Effector CD8-positive, alpha-beta T cell (primary cell): Measurements from ENCODE around the gene ABO.
"Not testable (repeated sequence)": the region's sequence is repeated elsewhere in the genome, so short reads cannot be mapped to it uniquely, and the experiment has no call there.

Experiments
- DNase-seq: peaks from one replicate; lab custom pipeline; 2025; lab: John Stamatoyannopoulos, UW

The ABO gene

DNA sequence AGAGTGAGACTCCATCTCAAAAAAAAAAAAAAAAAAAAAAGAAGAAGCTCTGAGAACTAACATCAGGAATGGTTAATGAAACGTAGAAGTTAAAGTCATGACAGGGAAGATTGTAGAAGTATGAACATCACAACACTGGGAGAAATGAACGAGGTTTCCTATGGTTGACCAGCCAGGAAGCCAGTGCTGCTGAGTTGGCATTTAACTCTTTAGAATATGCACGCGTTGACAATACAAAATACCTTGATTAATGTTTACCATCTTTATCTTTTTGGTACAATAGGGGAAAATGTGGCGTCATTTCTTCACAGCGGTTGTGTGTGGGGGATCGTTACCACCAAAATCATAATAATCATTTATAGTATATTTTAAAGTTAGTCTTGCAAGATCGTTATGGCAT lies 32.0 kb downstream of the ABO start:
- DNase-seq = no peak

DNA sequence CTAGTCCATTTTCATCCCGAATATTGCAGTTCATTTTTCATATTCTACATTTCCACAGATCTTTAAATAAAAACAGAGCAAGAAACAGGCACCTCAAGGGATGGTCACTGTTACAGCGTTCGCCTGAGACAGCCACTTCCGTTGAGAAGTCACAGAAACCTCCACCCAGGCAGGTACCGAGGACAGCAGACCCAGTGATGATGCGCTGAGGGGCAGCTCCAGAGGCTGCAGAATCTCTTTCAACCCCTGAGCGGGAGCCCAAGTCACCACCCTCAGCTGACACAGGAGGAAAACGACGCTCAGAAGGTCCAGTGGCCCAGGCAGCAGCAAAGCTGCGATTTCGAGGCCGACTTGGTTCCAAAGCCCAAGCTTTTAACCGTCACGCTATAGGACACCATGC lies 32.8 kb downstream of the ABO start:
- DNase-seq = no peak

GRCh38 chr9:133239533-133240090 lies 35.4 kb downstream of the ABO start:
- DNase-seq = no peak

DNA sequence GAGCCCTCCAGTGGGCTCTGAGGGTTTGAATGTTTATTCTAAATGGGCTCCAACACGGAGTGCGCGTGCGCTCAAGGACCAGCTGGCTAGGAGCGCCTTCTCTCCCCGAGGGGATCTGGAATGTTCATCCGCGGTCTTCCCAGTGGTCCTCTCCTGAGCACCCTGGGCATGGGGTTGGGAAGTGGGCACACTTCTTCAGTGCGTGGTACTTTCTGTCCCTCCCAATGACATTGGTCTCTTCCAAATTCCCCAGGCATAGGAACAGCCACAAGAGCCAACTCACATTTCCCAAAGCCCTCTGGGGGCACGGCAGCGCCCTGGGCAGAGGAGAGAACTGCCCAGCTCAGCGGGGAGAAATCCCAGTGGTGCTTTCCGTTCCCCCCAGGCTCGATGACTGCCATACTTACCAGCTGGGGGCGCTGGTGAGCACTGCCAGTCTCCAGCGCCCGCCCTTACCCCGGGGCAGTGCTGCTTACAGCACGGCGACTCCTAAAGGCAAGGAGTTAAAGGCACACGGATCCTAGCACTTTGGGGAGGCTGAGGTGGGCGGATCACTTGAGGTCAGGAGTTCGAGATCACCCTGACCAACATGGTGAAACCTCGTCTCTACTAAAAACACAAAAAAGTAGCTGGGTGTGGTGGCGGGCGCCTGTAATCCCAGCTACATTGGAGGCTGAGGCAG lies 36.0 kb downstream of the ABO start:
- DNase-seq = peak; percentile 54

GRCh38 chr9:133238272-133238850 lies 36.6 kb downstream of the ABO start:
- DNase-seq = no peak

- DNase-seq = no peak
Measured at GRCh38 chr9:133237035-133237731, 37.8 kb downstream of the ABO start.

DNA sequence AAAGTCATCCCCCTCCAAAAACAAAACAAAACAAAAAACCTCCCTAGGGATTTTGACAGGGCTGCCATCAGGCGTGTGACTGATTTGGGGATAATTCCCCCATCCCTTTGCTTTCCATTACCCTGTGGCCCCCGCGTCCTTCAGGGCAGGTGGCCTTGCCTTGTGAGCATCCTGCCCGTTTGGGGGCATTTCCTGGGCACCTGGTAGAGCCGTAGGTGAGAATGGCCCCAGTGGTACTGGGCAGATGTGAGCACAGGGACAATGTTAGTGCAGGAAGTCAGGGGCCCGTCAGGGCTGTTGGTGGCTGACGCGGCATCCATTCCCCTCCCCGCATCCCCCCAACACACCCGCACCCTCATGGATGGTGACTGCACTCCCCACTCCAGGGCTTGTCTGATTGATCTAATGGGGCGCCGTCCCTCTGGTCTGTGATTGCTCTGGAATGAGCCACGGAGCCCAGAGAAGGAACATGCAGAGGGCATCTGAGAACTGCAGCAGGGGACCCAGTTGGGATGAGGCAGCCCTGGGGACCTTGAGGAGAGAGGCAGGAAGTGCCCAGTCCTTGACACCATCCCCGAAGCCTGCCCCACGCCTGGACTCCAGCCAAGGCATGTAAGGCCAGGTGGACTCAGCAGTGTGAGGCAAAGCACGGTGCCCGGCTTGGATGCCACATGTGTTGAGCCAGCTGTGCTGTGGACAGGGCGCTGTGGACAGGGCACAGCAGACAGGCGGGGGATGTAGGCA lies 38.5 kb downstream of the ABO start:
- not testable (repeated sequence) for DNase-seq

GRCh38 chr9:133235549-133236222 lies 39.3 kb downstream of the ABO start:
- DNase-seq = no peak

DNA sequence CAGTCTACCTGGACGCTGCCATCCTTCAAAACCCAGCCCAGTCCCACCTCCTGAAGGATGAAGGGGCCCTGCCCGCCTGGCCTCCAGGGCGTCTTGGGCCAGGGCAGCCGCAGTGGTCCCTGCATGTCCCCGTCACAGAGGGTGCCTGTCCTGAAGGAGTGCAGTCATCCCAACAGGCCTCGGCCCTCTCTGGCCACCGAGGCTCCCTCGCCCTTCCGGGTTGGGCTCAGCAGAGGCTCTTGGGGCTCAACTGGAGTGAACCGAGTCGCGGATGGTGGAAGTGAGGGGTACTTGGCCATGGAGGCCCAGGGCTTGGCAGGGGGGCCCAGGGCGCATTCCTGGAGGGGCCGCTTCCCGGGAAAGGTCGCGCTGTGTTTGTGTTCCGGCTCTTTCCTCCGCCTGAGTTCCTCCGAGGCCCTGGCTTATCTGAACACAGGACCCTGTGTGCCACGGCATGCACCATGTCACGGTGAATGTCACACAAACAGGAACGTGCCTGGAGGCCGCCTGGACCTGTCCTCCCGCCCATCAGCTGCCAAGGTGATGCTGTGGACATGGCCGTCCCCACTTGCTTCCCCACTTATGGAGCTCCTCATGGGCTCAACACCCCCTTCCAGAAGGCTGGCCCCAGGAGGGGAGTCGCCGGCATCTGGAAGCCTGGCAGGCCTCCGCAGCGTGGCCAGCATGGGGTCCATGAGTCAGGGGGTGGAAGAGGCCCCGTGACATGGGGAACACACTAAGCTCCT lies 40.3 kb downstream of the ABO start:
- DNase-seq = no peak

DNA sequence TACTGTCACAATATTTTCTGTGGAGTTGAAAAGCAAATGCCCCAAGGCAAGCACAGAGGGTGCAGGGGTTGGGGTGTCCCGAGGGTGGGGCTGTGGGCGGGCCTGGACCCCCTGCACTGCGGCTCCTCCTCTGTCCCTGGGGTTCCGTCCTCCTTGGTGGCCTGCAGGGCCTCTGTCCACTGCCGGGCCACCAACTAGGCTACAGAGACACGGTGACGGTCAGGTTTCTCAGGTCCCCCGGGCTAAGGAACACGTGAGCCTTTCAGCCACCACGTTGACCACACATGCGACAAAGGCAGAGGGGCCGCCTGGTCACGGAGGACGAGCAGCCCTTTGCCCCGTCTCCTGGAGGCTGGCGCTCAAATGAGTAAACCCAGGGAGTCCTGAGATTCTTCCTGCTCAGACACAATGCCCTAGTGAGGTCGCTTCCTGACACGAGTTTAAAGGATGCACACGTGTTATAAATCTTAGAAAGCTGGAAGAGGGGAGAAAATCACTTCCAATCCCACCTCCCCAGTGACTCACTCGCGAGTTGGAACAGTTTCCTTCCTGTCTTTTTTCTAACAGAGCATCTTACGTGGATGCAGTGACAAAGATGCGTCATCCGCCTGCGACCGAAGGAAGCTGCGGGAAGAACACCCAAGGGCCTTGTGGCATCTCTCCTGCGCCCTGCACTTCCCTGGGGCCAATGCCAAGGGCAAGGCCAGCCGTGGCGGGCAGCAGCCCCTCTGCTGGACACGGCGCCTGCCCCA lies 41.1 kb downstream of the ABO start:
- DNase-seq = no peak

DNA sequence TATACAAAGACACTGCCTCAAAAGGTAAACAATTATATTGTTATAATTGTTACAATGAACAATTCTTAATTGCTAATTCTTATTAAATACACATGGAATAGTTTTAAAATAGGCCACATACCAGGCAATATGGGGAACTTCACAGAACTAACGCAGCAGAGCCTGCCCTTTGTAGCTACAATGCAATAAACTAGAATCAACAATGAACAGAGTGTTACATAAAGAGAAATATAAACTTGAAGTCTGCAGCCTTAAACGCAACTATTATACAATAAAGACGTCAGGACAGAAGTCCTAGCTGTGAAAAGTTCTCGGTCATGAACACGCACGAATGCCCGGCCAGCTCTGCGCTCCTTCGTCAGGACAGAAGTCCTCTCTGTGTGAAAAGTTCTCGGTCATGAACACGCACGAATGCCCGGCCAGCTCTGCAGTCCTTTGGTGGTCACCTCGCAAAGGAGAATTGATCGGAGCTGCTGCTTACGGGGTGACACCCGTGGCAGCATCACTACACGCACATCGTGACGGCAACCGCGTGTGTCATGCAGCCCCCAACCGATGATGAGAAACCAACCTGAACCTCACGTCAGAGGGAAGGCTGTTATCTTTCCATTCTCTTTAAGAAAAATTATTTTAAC lies 43.0 kb downstream of the ABO start:
- not testable (repeated sequence) for DNase-seq

- not testable (repeated sequence) for DNase-seq
Measured at GRCh38 chr9:133230514-133230913, 44.5 kb downstream of the ABO start.

- no peak for DNase-seq
Measured at GRCh38 chr9:133230093-133230492, 44.9 kb downstream of the ABO start.

- DNase-seq = not testable (repeated sequence)
Measured at GRCh38 chr9:133228474-133229193, 46.4 kb downstream of the ABO start.

DNA sequence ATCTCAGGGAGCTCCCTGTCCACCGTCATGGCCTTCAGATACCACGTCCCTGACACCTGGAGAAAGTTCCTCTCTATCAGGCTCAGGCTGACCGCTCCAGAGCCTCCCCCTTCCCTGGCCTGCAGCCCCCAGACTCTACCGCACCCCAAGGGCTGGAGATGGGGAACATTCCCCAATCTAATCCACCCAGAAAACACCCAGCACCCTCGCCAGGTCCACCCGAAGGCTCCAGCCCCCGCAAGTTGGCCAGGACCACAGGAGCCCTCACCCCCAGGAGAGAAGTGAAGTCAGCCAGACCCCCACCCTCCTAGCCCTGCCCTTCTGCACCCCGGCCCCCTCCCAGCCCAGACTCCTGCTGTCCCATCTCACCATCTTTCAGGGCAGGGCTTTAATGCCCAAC lies 47.0 kb downstream of the ABO start:
- DNase-seq = not testable (repeated sequence)

DNA sequence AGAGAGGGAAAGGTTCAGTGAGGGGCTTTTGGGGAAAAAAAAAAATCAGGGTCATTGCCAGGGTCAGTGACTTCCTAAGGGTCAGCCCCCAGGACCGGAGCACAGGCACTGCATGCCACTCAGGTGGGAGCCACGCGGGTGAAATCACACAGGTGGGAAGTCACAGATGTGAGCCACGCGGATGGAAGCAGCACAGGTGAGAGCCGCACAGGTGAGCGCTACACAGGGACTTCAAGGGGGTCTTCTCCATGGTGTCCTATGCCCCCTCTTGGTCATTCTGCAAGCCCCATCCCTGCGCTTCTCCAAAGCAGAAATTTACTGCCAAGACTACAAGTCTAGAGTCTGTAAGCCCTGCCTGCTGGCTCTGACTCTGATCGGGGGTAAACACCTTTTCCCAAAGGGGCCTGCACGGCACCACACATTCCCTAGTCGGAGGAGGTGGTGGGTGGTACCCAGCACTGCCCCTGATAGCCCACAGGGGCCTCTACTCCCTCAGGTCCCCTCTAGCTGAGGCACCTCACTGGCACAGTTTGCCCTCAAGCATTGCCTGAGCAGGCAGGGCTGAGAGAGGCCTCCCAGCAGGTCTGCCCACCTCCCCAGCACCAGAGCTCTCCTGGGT lies 47.6 kb downstream of the ABO start:
- no peak for DNase-seq

DNA sequence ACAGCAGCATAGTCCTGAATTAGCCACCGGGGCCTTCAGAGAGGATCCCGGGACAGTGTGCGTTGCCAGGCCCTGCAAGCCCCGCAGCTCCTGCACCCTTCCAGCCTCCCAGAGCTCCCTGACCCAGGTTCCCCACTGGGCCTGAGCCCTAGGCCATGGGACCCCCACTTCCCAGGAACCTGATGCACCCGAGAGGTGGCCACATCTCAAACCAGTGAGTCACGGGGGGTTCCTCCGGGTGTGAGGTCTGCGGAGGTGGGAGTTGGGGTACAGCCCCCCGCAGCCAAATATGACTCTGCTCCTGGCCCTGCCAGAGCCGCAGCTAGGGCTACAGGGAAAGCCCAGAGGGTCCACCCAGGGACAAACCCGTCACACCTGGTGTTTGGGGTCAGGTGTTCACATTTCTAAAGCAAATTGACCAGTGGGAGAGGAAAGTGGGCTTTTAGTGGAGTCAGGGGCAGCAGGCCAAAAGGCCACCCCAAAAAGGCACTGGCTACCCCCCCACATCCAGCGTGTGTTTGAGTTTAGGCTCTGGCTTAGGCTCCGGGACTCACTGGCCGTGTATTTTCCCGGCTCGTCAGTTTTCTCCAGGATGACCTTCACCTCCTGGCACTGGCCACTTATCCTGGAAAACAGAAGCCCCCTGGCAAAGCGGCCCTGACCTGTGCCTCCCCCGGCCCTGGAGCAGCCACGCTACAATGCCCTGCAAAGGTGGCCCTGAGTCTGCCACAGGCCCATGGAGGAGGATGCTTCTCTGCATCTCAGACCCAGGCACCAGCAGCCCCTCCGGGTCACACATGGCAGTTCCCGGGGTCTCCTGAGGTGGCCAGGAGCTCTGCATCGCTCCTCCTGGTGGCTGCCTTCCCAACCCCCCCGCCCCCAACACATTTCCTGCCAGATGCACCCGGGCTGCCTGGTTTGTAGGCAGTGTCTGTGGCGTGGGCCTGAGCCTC lies 48.5 kb downstream of the ABO start:
- no peak for DNase-seq
